Smooth muscle cell (in vitro differentiated cells): ENCODE data around the gene TENM4. TPM values are rescaled to one million over a fixed set of nuclear protein-coding genes. Genes with fewer than 3 reads are reported as not detected.

ENCODE experiments used
- DNase-seq: peaks from one replicate; lab custom pipeline; 2025; ENCODE audit not compliant: unreplicated experiment; lab: John Stamatoyannopoulos, UW
- H2AFZ ChIP-seq: fragments of 200-600 bp; sonication (generic); 2 replicates; pipeline ENCODE4 v1.6.0; 2016; ENCODE audit warnings: antibody characterized with exemption, low read depth, mild to moderate bottlenecking
- H3F3A ChIP-seq: fragments of 200-600 bp; sonication (generic); 2 replicates; pipeline ENCODE4 v1.6.0; 2017; ENCODE audit warnings: antibody characterized with exemption, low read depth
- H3K27ac ChIP-seq: fragments of 200-600 bp; sonication (generic); 2 replicates; pipeline ENCODE4 v1.5.1; 2016; ENCODE audit warnings: low read depth, mild to moderate bottlenecking
- H3K27me3 ChIP-seq: fragments of 200-600 bp; sonication (generic); 2 replicates; pipeline ENCODE4 v1.6.1; 2016; ENCODE audit warnings: low read depth, mild to moderate bottlenecking
- H3K36me3 ChIP-seq: fragments of 200-600 bp; sonication (generic); 2 replicates; pipeline ENCODE4 v1.5.1; 2016; ENCODE audit warnings: low read depth
- H3K4me1 ChIP-seq: fragments of 200-600 bp; sonication (generic); 2 replicates; pipeline ENCODE4 v1.5.1; 2016; ENCODE audit warnings: low read depth
- H3K4me2 ChIP-seq: fragments of 200-600 bp; sonication (generic); 2 replicates; pipeline ENCODE4 v1.6.0; 2016; ENCODE audit warnings: mild to moderate bottlenecking
- H3K4me3 ChIP-seq: fragments of 200-600 bp; sonication (generic); 2 replicates; pipeline ENCODE4 v1.5.1; 2016; ENCODE audit warnings: mild to moderate bottlenecking
- H3K79me2 ChIP-seq: fragments of 200-600 bp; sonication (generic); 2 replicates; pipeline ENCODE4 v1.6.0; 2016; ENCODE audit warnings: low read depth, mild to moderate bottlenecking
- H3K9ac ChIP-seq: fragments of 200-600 bp; sonication (generic); 2 replicates; pipeline ENCODE4 v1.6.0; 2016; ENCODE audit warnings: low read depth
- H3K9me3 ChIP-seq: fragments of 200-600 bp; sonication (generic); replicated peaks from 2 replicates; pipeline ENCODE4 v1.5.1; 2016; ENCODE audit warnings: low read depth
- H4K20me1 ChIP-seq: fragments of 200-600 bp; sonication (generic); 2 replicates; pipeline ENCODE4 v1.6.0; 2016; ENCODE audit warnings: low read depth
- CTCF ChIP-seq: fragments of 200-600 bp; sonication (generic); IDR thresholded peaks from 2 replicates; pipeline ENCODE4 v1.5.1; 2017; ENCODE audit warnings: borderline replicate concordance, mild to moderate bottlenecking, antibody characterized with exemption; ENCODE audit not compliant: insufficient read depth, poor library complexity, severe bottlenecking
- WGBS: methylation state at CpG from one replicate; pipeline ENCODE4 v1.1.7; 2016; ENCODE audit warnings: low lambda C conversion rate; 5-methylcytosine and 5-hydroxymethylcytosine counted together
- polyA plus RNA-seq: library from polyadenylated mRNA; unstranded; fragments of >200 nt; fragmentation: Nextera tagmentation; extraction: Ambion mirVana; gene quantifications from 2 replicates; pipeline ENCODE4 v1.2.1, GENCODE V29; 2016
- total RNA-seq: library from RNA; depleted of rRNA; stranded (reverse); fragments of >200 nt; gene quantifications from 2 replicates; pipeline ENCODE4 v1.2.3, GENCODE V29; 2014

The TENM4 gene
- total and polyA plus RNA-seq, 2 experiments from 2014 or later = 31.6 to 38.2 TPM

- Histone ChIP-seq H3K27ac (peak overlapping the region; percentile 86), H3K79me2 (peaks cover 41% of the 10 kb centered on the region), H3K9ac (peak overlapping the region; percentile 78), H3K9me3 (no peaks in the 10 kb centered on the region), H3K27me3 (peaks cover 16% of the 10 kb centered on the region), H4K20me1 (peaks cover 22% of the 10 kb centered on the region), H3K4me2 (peak overlapping the region; percentile 98), H3K4me3 (peak overlapping the region; percentile 78), H2AFZ (peak overlapping the region; percentile 85), H3F3A (peaks cover 10% of the 10 kb centered on the region), H3K36me3 (no peaks in the 10 kb centered on the region), H3K4me1 (peaks cover 20% of the 10 kb centered on the region)
- DNase-seq = no peak
- TF ChIP-seq CTCF = no peak
- WGBS = 1% methylated on average over 49 of the region's 72 CpGs
Measured at GRCh38 chr11:79439886-79440570, 802 bp downstream of the TENM4 start.

GRCh38 chr11:79439410-79439885 lies 1.4 kb downstream of the TENM4 start:
- Histone ChIP-seq H3K4me1 (peaks cover 20% of the 10 kb centered on the region), H3K9ac (peak overlapping the region; percentile 78)

GRCh38 chr11:79438631-79439409 lies 2.0 kb downstream of the TENM4 start:
- peak overlapping the region; percentile 98 for H3K4me2 ChIP-seq
- H3K27me3 ChIP-seq = peaks cover 16% of the 10 kb centered on the region
- 4% methylated on average over 38 of the region's 41 CpGs for WGBS
- peak overlapping the region; percentile 78 for H3K9ac ChIP-seq
- no peaks in the 10 kb centered on the region for H3K36me3 ChIP-seq
- H3K27ac ChIP-seq = peak overlapping the region; percentile 68
- peaks cover 10% of the 10 kb centered on the region for H3F3A ChIP-seq
- peaks cover 34% of the 10 kb centered on the region for H4K20me1 ChIP-seq
- H3K79me2 ChIP-seq = peaks cover 47% of the 10 kb centered on the region
- TF ChIP-seq CTCF = no peak
- peaks cover 20% of the 10 kb centered on the region for H3K4me1 ChIP-seq
- H3K9me3 ChIP-seq = no peaks in the 10 kb centered on the region
- H2AFZ ChIP-seq = peak overlapping the region; percentile 78
- peak overlapping the region; percentile 78 for H3K4me3 ChIP-seq
- DNase-seq = no peak

More at GRCh38 chr11:79439410-79439885, 1.4 kb downstream of the TENM4 start:
- Histone ChIP-seq H3K4me3 (peak overlapping the region; percentile 78), H3K36me3 (no peaks in the 10 kb centered on the region), H4K20me1 (peaks cover 28% of the 10 kb centered on the region), H3K79me2 (peaks cover 45% of the 10 kb centered on the region), H3K4me2 (peak overlapping the region; percentile 98), H3K27ac (peak overlapping the region; percentile 68), H3K27me3 (peaks cover 16% of the 10 kb centered on the region), H3K9me3 (no peaks in the 10 kb centered on the region), H3F3A (peaks cover 10% of the 10 kb centered on the region), H2AFZ (peak overlapping the region; percentile 85)
- WGBS = under 1% methylated on average over 19 of the region's 24 CpGs
- no peak for TF ChIP-seq CTCF
- no peak for DNase-seq
